PC-9 (cell line): Measurements from ENCODE around the gene CALCA. TPM values are rescaled to one million over a fixed set of nuclear protein-coding genes. Genes with fewer than 3 reads are reported as not detected.

Experiments
- BruUV-seq: library from RNA; stranded (reverse); fragments of 400-500 nt; replicated peaks from 2 replicates; lab custom pipeline; 2021; lab: Mats Ljungman, UMichigan
- CTCF ChIA-PET: fragments of 300-600 bp; sonication (Branson Sonifier 250); formaldehyde crosslinking; loops from one replicate; lab custom pipeline; 2022; ENCODE audit warnings: antibody characterized with exemption; lab: Charles Lee
- POLR2A ChIA-PET: fragments of 300-600 bp; sonication (Branson Sonifier 250); formaldehyde crosslinking; loops from one replicate; lab custom pipeline; 2022; ENCODE audit warnings: antibody characterized with exemption; ENCODE audit not compliant: unreplicated experiment; lab: Charles Lee
- DNase-seq, 2 experiments: peaks; one replicate each; pipeline versions ENCODE4 v3.0.0 to v3.0.0-alpha.2; 2015 to 2022; ENCODE audit warnings: mixed read lengths in 1 of 2
- H2AFZ ChIP-seq: fragments of 200-600 bp; sonication (generic); 2 replicates; pipeline ENCODE4 v1.8.1; 2017; ENCODE audit warnings: antibody characterized with exemption
- H3F3A ChIP-seq: fragments of 200-600 bp; sonication (generic); 2 replicates; pipeline ENCODE4 v1.8.1; 2017; ENCODE audit warnings: antibody characterized with exemption, mild to moderate bottlenecking, low read depth; ENCODE audit not compliant: insufficient read depth
- H3K27ac ChIP-seq: fragments of 200-600 bp; sonication (generic); 2 replicates; pipeline ENCODE4 v1.6.1; 2016; ENCODE audit warnings: mixed run types
- H3K27me3 ChIP-seq: fragments of 200-600 bp; sonication (generic); 2 replicates; pipeline ENCODE4 v1.6.1; 2016; ENCODE audit warnings: low read depth, mixed run types; ENCODE audit not compliant: insufficient read depth
- H3K36me3 ChIP-seq: fragments of 200-600 bp; sonication (generic); 2 replicates; pipeline ENCODE4 v1.6.1; 2016; ENCODE audit warnings: low read depth, mixed run types
- H3K4me1 ChIP-seq: fragments of 200-600 bp; sonication (generic); replicated peaks from 2 replicates; pipeline ENCODE4 v1.6.1; 2016; ENCODE audit warnings: mixed run types; ENCODE audit not compliant: insufficient read depth
- H3K4me2 ChIP-seq: fragments of 200-600 bp; sonication (generic); 2 replicates; pipeline ENCODE4 v1.6.1; 2017; ENCODE audit warnings: mixed run types
- H3K4me3 ChIP-seq: fragments of 200-600 bp; sonication (generic); 2 replicates; pipeline ENCODE4 v1.6.1; 2016; ENCODE audit warnings: mixed run types
- H3K79me2 ChIP-seq: fragments of 200-600 bp; sonication (generic); 2 replicates; pipeline ENCODE4 v1.6.1; 2017; ENCODE audit warnings: low read depth, mixed run types
- H3K9me2 ChIP-seq: fragments of 200-600 bp; sonication (generic); 2 replicates; pipeline ENCODE4 v1.8.1; 2017; ENCODE audit warnings: mild to moderate bottlenecking; ENCODE audit not compliant: insufficient read depth
- H3K9me3 ChIP-seq: fragments of 200-600 bp; sonication (generic); 2 replicates; pipeline ENCODE4 v1.8.1; 2016; ENCODE audit warnings: low read depth; ENCODE audit not compliant: insufficient read depth
- H4K20me1 ChIP-seq: fragments of 200-600 bp; sonication (generic); 2 replicates; pipeline ENCODE4 v1.8.1; 2017; ENCODE audit not compliant: insufficient read depth
- EZH2 ChIP-seq: fragments of 200-600 bp; sonication (generic); IDR thresholded peaks from 2 replicates; pipeline ENCODE4 v1.8.0; 2017; ENCODE audit warnings: antibody characterized with exemption, low read depth
- intact Hi-C: fragments of 100-400 bp; cut with micrococcal nuclease; formaldehyde crosslinking; loops from one replicate; pipeline ENCODE4 v1.10.0; 2022; ENCODE audit not compliant: unreplicated experiment
- total RNA-seq: library from RNA; stranded (reverse); gene quantifications from 2 replicates; pipeline ENCODE4 v1.2.3, GENCODE V29; 2021
- TF ChIP-seq, protein P1 (sequence below): fragments of 200-600 bp; sonication (generic); conservative IDR thresholded peaks from 2 replicates; pipeline ENCODE4 v1.6.1; 2017; ENCODE audit warnings: mixed run types, antibody characterized with exemption, mild to moderate bottlenecking, moderate library complexity

The CALCA gene
- total RNA-seq, 1 experiment from 2014 or later: not detected

GRCh38 chr11:14969901-14970323, 2.2 kb downstream of the CALCA start:
- peak in 1 of 2 experiments; percentile 5 for DNase-seq
- Histone ChIP-seq H4K20me1 (no peaks in the 10 kb centered on the region), H3K4me2 (no peak overlapping the region), H3K9me3 (no peaks in the 10 kb centered on the region), H3K4me1 (no peaks in the 10 kb centered on the region), H3K4me3 (no peak overlapping the region), H3K27me3 (no peaks in the 10 kb centered on the region), H3K36me3 (no peaks in the 10 kb centered on the region), H3K27ac (no peak overlapping the region), H3F3A (no peaks in the 10 kb centered on the region), H2AFZ (no peak overlapping the region), H3K9me2 (no peaks in the 10 kb centered on the region), H3K79me2 (no peaks in the 10 kb centered on the region)
- ChIA-PET POLR2A (no interaction called here), CTCF (no interaction called here)
- intact Hi-C loops: no loop called here
- no peak for TF ChIP-seq EZH2
- TF ChIP-seq, protein P1, sequence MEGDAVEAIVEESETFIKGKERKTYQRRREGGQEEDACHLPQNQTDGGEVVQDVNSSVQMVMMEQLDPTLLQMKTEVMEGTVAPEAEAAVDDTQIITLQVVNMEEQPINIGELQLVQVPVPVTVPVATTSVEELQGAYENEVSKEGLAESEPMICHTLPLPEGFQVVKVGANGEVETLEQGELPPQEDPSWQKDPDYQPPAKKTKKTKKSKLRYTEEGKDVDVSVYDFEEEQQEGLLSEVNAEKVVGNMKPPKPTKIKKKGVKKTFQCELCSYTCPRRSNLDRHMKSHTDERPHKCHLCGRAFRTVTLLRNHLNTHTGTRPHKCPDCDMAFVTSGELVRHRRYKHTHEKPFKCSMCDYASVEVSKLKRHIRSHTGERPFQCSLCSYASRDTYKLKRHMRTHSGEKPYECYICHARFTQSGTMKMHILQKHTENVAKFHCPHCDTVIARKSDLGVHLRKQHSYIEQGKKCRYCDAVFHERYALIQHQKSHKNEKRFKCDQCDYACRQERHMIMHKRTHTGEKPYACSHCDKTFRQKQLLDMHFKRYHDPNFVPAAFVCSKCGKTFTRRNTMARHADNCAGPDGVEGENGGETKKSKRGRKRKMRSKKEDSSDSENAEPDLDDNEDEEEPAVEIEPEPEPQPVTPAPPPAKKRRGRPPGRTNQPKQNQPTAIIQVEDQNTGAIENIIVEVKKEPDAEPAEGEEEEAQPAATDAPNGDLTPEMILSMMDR: peak; percentile 49; the same call in 1 of the 2 replicates
- no TSS peak for BruUV-seq

DNA sequence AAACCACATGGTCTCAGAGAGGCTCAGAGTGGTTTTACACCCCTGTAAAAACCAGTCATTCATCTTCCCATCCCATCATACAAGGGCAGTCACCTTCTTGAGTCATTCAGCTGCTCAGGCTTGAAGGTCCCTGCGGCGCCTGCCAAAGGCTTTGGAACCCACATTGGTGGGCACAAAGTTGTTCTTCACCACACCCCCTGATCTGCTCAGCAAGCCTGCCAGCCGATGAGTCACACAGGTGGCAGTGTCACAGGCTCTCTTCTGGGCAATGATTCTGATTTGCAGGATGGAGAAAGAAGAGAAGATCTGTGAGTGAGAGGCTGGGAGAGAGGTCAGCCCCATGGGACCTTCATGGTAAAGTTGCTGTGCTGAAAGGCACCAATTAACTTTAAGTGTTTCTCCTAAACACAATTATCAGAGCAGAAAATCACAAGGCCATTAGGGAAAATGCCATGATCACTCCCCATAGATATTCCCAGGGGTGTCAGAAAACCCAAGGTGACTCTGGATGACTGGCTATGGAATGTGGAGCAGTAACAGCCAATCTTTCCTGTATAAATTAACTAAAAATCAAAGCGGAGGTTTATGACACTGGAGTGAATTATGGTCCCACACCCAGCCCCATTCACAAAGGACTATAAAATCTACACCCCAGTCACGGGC, 4.4 kb downstream of the CALCA start:
- Histone ChIP-seq H2AFZ (no peak overlapping the region), H3K79me2 (no peaks in the 10 kb centered on the region), H3K4me2 (no peak overlapping the region), H3K27me3 (no peaks in the 10 kb centered on the region), H3K4me1 (no peaks in the 10 kb centered on the region), H3K9me2 (no peaks in the 10 kb centered on the region), H4K20me1 (no peaks in the 10 kb centered on the region), H3K9me3 (no peaks in the 10 kb centered on the region), H3K4me3 (no peak overlapping the region), H3K27ac (no peak overlapping the region), H3F3A (no peaks in the 10 kb centered on the region), H3K36me3 (no peaks in the 10 kb centered on the region)
- intact Hi-C loops: no loop called here
- POLR2A ChIA-PET: no interaction called here
- no TSS peak for BruUV-seq
- no peak for DNase-seq
- TF ChIP-seq, protein P1: no peak
- TF ChIP-seq EZH2: no peak
- CTCF ChIA-PET: no interaction called here

DNA sequence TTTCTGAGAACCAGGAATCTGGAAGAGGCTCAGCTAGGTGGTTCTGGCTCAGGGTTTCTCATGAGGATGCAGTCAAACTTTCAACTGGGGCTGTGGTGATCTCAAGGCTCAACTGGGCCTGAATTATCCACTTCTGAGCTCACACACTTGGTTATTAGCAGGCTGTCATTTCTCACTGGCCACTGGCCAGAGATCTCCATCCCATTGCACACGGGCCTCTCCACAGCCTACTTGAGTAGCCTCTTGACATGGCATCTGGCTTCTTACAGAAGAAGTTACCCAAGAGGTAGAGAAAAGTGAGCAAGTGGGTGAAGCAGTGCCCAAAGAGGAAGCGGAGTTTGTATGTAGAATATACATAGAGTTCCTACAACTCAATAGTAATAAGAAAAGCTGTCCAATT, 16.0 kb downstream of the CALCA start:
- H3K9me3 ChIP-seq: no peaks in the 10 kb centered on the region
- no peak overlapping the region for H3K4me3 ChIP-seq
- no peaks in the 10 kb centered on the region for H3K9me2 ChIP-seq
- POLR2A ChIA-PET: no interaction called here
- no peaks in the 10 kb centered on the region for H4K20me1 ChIP-seq
- no peaks in the 10 kb centered on the region for H3K36me3 ChIP-seq
- H3K4me1 ChIP-seq: 0 out of 2 replicates have a peak, but pooled peaks cover 3% of the 10 kb centered on the region
- no TSS peak for BruUV-seq
- DNase-seq: no peak
- intact Hi-C loops: no loop called here
- H3F3A ChIP-seq: no peaks in the 10 kb centered on the region
- no peak for TF ChIP-seq EZH2
- TF ChIP-seq, protein P1: no peak
- no peak overlapping the region for H3K4me2 ChIP-seq
- H3K79me2 ChIP-seq: no peaks in the 10 kb centered on the region
- no peak overlapping the region for H3K27ac ChIP-seq
- no peak overlapping the region for H2AFZ ChIP-seq
- CTCF ChIA-PET: no interaction called here
- H3K27me3 ChIP-seq: no peaks in the 10 kb centered on the region
